ENCODE data around the gene CLCN3.
A peak's percentile ranks its signal among the peaks of the same experiment; 100 is the strongest.

CLCN3 gene

DNA sequence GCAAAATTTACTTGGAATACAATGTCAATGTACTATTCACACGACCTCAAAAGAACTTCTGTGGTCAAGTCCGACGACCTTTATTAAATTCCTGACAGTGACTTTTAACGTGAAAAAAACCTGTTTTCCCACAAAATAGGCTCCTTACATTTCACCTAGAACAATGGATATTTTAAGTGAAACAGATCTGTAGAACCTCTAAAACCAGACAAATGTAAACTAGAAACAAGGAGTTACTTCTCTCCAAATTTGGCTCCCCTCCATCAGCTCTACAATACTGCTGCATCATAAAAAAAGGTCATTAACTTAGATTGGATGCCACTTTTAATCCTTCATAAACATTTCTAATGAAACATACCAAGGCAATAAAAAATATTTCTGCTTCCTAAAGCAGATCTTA is 9.2 kb upstream of the CLCN3 start:
- Histone ChIP-seq H3K4me2 (ENCODE audit: low read depth, low read length, poor library complexity, severe bottlenecking) (peak overlapping the region; percentile 91), H3K27ac (ENCODE audit: low read depth, low read length) (no peak overlapping the region), H3K9ac (ENCODE audit: low read length) (peak overlapping the region; percentile 70), H3K4me3 (ENCODE audit: insufficient read depth, low read length, poor library complexity, severe bottlenecking) (peak overlapping the region; percentile 79), H3K79me2 (ENCODE audit: insufficient read depth, low read length) (peaks cover 40% of the 10 kb centered on the region), H3K36me3 (ENCODE audit: low read length) (no peaks in the 10 kb centered on the region), H4K20me1 (ENCODE audit: low read depth, low read length) (no peaks in the 10 kb centered on the region), H3K9me2 (replicated peaks; ENCODE audit: insufficient read depth, low read length) (no peaks in the 10 kb centered on the region), H3F3A (ENCODE audit: insufficient read depth) (peaks cover 12% of the 10 kb centered on the region), H3K9me3 (ENCODE audit: insufficient read depth, low read length) (no peaks in the 10 kb centered on the region), H2AFZ (ENCODE audit: low read depth, low read length, severe bottlenecking) (no peak overlapping the region), H3K27me3 (ENCODE audit: low read length) (no peaks in the 10 kb centered on the region)
- no peak for TF ChIP-seq EZH2phosphoT487 (conservative IDR thresholded peaks at IDR 0.05; ENCODE audit: low read length)
- TF ChIP-seq, protein P1, sequence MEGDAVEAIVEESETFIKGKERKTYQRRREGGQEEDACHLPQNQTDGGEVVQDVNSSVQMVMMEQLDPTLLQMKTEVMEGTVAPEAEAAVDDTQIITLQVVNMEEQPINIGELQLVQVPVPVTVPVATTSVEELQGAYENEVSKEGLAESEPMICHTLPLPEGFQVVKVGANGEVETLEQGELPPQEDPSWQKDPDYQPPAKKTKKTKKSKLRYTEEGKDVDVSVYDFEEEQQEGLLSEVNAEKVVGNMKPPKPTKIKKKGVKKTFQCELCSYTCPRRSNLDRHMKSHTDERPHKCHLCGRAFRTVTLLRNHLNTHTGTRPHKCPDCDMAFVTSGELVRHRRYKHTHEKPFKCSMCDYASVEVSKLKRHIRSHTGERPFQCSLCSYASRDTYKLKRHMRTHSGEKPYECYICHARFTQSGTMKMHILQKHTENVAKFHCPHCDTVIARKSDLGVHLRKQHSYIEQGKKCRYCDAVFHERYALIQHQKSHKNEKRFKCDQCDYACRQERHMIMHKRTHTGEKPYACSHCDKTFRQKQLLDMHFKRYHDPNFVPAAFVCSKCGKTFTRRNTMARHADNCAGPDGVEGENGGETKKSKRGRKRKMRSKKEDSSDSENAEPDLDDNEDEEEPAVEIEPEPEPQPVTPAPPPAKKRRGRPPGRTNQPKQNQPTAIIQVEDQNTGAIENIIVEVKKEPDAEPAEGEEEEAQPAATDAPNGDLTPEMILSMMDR (IDR thresholded peaks at IDR 0.05; ENCODE audit: insufficient read depth, low read length, poor library complexity, severe bottlenecking): no peak

DNA sequence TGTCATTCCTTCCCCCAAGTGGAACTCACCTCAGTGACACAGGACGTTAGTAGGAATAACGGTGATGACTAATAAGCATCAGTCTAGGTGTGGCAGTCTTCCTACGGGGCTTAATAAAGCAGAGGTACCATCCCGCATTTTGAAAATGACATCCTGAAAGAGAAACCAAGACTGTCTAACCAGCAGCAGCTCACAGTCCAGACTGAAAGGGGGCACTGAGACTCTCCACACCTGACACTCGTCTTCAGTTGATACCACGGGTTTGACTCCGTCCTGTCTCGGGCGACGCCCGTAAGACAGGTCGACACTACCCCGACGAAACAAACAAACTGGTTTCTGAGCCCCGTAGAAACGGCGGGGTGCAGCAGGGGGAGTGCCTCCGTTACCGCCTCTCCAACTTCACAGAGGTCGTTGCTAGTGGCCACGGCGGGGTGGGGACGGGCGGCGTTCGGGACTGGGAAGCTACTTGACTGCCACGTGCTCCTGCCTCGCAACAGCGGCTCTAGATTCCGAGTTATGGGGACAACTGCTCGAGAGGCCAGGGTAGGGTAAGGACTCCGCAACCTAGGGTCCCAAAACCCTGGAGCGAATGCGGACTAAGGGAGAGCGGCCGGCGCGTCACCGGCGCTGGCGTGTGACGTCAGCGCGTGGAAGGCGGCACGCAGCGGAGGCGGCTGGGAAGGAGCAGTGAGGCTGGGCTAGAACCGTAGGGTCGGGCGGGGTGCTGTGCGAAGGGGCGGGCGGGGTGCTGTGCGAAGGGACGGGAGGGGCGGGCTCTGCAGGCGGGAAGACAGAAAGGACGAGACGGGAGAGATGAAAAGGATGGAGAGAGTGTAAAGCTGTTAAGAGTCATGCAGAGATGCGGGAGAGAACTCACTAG is 8.1 kb upstream of the CLCN3 start, which contains the start of gene NEK1:
TSS of gene NEK1 (minus strand) at position 593 of the 880 bp plus-strand sequence. CDS start 9,953 bp downstream, outside the sequence.
- Histone ChIP-seq H3K4me2 (ENCODE audit: low read depth, low read length, poor library complexity, severe bottlenecking) (peak within 1 kb of the TSS; percentile 95), H3K27ac (ENCODE audit: low read depth, low read length) (peak within 1 kb of the TSS; percentile 79), H3K9ac (ENCODE audit: low read length) (peak within 1 kb of the TSS; percentile 70), H3F3A (ENCODE audit: insufficient read depth) (peaks cover 12% of the 10 kb centered on the region), H3K27me3 (ENCODE audit: low read length) (no peaks in the 10 kb centered on the region), H3K9me2 (replicated peaks; ENCODE audit: insufficient read depth, low read length) (no peaks in the 10 kb centered on the region), H4K20me1 (ENCODE audit: low read depth, low read length) (no peaks in the 10 kb centered on the region), H2AFZ (ENCODE audit: low read depth, low read length, severe bottlenecking) (peak within 1 kb of the TSS; percentile 96), H3K9me3 (ENCODE audit: insufficient read depth, low read length) (no peaks in the 10 kb centered on the region), H3K4me3 (ENCODE audit: insufficient read depth, low read length, poor library complexity, severe bottlenecking) (peak within 1 kb of the TSS; percentile 79), H3K79me2 (ENCODE audit: insufficient read depth, low read length) (peaks cover 31% of the 10 kb centered on the region), H3K36me3 (ENCODE audit: low read length) (no peaks in the 10 kb centered on the region)
- TF ChIP-seq, protein P1 (IDR thresholded peaks at IDR 0.05; ENCODE audit: insufficient read depth, low read length, poor library complexity, severe bottlenecking): no peak
- TF ChIP-seq EZH2phosphoT487 (conservative IDR thresholded peaks at IDR 0.05; ENCODE audit: low read length): no peak

DNA sequence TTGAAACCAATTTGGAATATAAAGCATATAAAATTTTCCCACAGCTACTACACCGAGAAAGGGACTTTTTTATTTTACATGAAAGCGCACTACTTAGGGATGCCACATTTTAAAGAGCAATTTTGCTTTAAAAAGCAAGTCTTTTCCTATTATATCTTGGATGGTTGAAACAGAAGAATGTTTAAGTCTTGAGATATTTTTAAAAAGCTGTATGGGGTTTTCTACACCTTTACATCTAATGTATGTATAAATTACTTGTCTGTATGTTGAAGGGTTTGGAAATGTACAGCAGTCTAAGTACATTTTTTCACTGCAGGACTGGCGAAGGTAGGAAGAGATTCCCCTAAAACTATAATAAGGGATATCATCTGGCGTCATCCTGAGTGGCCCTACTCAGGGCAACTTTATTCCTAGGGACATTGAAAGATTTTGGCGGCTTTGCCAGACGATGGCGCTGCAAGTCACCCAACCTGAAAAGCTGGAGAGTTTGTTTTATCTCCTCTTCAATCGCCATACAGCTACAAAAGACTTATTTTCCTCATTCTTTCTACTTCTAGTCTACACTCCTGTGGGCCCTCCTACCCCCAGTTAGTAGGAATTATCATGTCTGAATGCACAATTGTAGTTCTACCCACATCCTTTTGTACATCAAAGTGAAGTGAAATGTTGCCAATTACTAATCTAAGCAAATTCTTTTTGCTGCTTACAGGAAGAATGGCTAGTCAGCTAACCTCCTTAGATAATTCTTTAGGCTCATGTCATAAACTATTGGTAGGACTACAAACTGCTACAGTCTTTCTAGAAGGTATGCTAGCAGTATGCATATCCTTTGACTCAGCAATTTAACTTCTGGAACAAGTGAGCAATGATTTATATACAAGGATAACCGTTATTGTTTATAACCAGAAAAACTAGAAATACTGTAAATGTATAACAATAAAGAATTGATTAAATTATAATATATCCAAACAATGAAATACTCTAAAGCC is 7.2 kb upstream of the CLCN3 start:
- Histone ChIP-seq H3F3A (ENCODE audit: insufficient read depth) (peaks cover 12% of the 10 kb centered on the region), H3K79me2 (ENCODE audit: insufficient read depth, low read length) (peaks cover 27% of the 10 kb centered on the region), H3K9me2 (replicated peaks; ENCODE audit: insufficient read depth, low read length) (no peaks in the 10 kb centered on the region), H3K27ac (ENCODE audit: low read depth, low read length) (peak overlapping the region; percentile 79), H3K9me3 (ENCODE audit: insufficient read depth, low read length) (no peaks in the 10 kb centered on the region), H4K20me1 (ENCODE audit: low read depth, low read length) (no peaks in the 10 kb centered on the region), H3K9ac (ENCODE audit: low read length) (peak overlapping the region; percentile 70), H3K27me3 (ENCODE audit: low read length) (no peaks in the 10 kb centered on the region), H3K4me2 (ENCODE audit: low read depth, low read length, poor library complexity, severe bottlenecking) (peak overlapping the region; percentile 95), H2AFZ (ENCODE audit: low read depth, low read length, severe bottlenecking) (peak overlapping the region; percentile 96), H3K4me3 (ENCODE audit: insufficient read depth, low read length, poor library complexity, severe bottlenecking) (peak overlapping the region; percentile 79), H3K36me3 (ENCODE audit: low read length) (no peaks in the 10 kb centered on the region)
- TF ChIP-seq EZH2phosphoT487 (conservative IDR thresholded peaks at IDR 0.05; ENCODE audit: low read length): no peak
- TF ChIP-seq, protein P1 (IDR thresholded peaks at IDR 0.05; ENCODE audit: insufficient read depth, low read length, poor library complexity, severe bottlenecking): peak; percentile 61
